Fibroblast of skin of right biceps (primary cell): Measurements from ENCODE around the gene ZNF500.
"Not testable (repeated sequence)": the region's sequence is repeated elsewhere in the genome, so short reads cannot be mapped to it uniquely, and the experiment has no call there.

Experiments
- DNase-seq: peaks from one replicate; pipeline ENCODE4 v3.0.0-alpha.2; 2013

The ZNF500 gene

DNA sequence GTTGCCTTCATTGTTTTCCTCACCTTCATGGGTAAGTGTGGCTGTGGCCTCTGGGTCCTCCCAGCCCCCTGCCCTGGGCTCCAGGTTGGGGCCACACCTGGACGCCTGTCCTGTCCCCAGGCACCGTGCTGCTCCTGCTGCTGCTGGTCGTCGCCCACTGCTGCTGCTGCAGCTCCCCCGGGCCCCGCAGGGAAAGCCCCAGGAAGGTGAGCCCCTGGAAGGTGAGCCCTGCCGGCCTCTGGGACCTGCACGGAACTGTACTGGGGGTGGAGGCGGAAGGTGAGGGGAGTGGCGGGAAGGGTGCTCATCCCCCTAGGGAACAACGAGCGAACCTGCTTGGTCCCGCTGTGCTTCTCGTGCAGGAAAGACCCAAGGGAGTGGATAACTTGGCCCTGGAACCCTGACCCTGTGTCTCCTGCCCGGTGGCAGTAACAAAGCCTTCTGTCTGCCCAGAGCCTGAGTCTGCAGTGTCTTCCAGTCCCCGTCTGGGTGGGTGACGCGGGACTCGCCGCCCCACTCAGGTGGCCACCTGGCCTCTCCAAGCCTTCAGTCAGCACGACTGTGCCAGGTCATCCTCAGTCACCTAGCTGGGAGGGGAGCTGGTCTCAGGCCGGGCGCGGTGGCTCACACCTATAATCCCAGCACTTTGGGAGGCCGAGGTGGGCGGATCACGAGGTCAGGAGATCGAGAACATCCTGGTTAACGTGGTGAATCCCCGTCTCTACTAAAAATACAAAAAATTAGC lies 29.0 kb upstream of the ZNF500 start:
- DNase-seq: no peak

GRCh38 chr16:4795181-4795827 lies 28.3 kb upstream of the ZNF500 start, which contains the start of gene SMIM22:
TSS of gene SMIM22 (plus strand) at chr16:4795369. CDS start at chr16:4795735, 366 bp downstream.
- no peak for DNase-seq

GRCh38 chr16:4792951-4793513 lies 26.1 kb upstream of the ZNF500 start:
- DNase-seq: no peak

DNA sequence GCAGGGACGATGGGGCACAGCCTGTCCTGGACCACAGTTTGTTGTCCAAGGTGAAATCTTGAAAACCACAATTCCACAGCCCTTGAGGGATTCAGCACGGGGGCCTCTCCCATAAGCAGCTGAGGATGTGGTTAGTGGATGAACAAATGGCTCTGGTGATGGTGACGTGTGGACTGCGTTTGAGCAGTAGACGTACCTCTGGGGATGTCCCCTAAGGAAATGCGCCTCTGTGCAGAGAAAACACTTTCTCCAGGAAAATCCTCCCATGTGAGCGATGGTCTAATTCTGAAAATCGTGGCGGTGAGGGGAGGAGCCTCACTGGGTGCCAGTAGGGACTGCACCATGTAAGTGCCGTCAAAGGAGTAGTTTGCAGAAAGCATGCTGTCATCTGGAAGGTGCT lies 23.9 kb upstream of the ZNF500 start:
- DNase-seq: no peak

GRCh38 chr16:4790261-4790660 lies 23.3 kb upstream of the ZNF500 start:
- DNase-seq: no peak

DNA sequence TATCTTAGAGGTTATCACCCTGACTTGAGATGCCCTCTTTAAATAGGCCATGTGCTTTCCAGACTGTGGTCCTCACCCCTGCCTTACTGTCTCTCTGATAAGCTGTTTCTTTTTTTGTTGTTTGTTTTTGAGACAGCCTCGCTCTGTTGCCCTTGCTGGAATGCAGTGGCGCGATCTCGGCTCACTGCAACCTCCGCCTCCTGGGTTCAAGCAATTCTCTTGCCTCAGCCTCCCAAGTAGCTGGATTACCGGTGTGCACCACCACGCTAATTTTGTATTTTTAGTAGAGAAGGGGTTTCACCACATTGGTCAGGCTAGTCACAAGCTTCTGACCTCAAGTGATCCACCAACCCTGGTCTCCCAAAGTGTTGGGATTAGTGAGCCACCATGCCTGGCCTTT lies 21.9 kb upstream of the ZNF500 start:
- DNase-seq: no peak

DNA sequence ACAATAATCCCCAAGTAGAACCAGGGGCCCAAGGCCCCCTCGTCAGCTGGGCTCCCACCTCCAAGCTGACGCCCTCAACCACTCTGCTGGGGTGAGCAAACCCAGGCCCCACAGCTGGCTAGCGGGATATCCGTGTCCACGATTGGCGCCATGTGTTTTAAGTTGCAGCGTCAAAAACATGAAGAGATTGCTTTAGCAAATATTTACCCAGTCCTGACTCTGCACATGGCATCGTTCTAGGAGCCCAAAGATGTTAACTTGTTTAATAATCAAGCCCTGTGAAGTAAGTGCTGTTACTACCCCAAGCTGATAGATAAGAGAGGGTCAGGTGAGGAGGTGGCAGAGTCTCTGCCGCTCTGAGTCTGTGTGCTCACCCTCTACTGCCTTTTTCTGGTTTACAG lies 21.5 kb upstream of the ZNF500 start:
- DNase-seq: no peak

DNA sequence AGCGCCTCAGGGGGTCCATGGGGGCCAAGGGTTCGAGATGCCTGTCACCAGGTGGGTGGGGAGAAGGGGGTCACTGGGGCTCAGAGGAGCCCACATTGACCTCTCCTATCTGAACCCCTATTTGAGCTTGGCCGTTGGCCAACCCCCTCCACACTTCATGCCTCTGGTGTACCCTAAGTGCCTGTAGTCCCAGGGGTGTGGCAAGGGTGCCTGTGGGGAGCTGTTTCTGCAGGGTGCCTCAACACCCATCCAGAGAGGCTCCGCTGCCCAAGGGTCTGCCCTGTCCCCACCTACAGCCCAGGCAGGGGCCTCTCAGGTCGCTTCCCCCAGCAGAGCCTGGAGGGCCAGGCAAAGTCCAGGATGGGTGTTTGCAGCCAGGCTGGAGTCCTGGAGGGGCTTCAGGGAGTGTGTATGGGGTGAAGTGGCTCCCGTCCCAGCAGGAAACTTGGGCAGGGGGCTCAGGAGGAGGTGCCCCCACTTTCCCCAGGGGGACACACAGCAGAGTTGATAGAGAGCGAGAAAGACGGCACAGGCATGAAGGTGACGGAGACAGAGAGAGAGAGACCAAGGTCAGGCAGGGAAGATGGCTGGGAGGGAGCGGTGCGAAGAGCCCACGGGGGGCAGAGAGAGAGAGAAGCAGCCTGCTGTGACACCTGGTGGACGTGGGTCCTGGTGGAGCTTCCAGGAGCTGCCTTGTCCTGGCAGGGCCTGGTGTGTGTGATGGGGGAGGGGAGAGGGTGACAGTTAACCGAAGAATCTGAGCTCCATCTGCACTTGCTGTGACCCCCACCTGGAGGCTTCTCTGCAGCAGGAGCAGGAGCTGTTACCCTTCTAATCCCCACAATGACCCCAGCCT lies 20.9 kb upstream of the ZNF500 start, which contains the start of gene SEPTIN12:
TSS of gene SEPTIN12 (minus strand) at position 719 of the 856 bp plus-strand sequence. CDS start at position 19, 700 bp downstream.
- DNase-seq: no peak

GRCh38 chr16:4787068-4787467 lies 20.1 kb upstream of the ZNF500 start:
- DNase-seq: no peak

GRCh38 chr16:4785758-4786433 lies 18.9 kb upstream of the ZNF500 start:
- no peak for DNase-seq

DNA sequence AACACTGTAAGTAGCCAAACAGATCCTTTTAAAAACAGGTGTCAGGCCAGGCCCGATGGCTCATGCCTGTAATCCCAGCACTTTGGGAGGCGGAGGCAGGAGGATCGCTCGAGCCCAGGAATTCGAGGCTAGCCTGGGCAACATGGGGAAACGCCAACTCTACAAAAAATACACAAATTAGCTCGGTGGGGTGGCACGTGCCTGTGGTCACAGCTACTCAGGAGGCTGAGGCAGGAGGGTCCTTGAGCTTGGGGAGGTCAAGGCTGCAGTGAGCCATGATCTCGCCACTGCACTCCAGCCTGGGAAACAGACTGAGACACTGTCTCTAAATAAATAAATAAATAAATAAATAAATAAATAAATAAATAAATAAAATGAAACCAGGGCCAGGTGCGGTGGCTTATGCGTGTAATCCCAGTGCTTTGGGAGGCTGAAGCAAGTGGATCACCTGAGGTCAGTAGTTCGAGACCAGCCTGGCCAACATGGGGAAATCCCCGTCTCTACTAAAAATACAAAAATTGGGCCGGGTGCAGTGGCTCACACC lies 17.6 kb upstream of the ZNF500 start:
- not testable (repeated sequence) for DNase-seq

GRCh38 chr16:4783951-4784336 lies 17.0 kb upstream of the ZNF500 start:
- DNase-seq: no peak

- DNase-seq: no peak
Measured at GRCh38 chr16:4783251-4783950, 16.4 kb upstream of the ZNF500 start.

DNA sequence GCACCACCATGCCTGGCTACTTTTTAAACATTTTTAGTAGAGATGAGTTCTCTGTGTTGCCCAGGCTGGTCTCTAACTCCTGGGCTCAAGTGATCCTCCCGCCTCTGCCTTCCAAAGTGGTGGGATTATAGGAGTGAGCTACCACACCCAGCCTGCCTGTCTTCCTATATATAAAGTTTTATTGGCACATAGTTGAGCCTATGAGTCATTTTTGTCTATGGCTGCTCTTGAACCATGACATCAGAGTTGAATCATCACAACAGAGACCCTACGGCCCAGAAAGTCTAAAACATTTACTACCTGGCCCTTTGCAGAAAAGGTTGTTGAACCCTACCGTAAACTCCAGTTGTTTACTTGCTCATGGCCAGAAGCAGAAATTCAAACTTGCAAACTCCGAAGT lies 13.3 kb upstream of the ZNF500 start:
- no peak for DNase-seq

DNA sequence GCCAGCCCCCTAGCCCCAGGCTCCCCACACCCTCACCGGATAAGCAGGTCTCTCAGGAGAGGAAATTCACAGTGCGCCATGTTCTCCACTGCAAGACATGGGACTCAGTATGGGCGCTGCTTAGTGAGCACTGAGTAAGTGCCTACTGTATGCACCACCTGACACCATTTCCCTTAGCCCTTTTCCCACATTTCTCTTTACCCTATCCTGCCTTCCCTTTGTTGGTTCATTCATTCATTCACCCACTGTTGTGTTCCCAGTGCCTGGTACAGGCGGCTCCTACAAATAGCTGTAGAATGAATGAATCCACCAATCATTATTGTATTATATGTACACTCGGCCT lies 11.1 kb upstream of the ZNF500 start:
- DNase-seq: no peak

DNA sequence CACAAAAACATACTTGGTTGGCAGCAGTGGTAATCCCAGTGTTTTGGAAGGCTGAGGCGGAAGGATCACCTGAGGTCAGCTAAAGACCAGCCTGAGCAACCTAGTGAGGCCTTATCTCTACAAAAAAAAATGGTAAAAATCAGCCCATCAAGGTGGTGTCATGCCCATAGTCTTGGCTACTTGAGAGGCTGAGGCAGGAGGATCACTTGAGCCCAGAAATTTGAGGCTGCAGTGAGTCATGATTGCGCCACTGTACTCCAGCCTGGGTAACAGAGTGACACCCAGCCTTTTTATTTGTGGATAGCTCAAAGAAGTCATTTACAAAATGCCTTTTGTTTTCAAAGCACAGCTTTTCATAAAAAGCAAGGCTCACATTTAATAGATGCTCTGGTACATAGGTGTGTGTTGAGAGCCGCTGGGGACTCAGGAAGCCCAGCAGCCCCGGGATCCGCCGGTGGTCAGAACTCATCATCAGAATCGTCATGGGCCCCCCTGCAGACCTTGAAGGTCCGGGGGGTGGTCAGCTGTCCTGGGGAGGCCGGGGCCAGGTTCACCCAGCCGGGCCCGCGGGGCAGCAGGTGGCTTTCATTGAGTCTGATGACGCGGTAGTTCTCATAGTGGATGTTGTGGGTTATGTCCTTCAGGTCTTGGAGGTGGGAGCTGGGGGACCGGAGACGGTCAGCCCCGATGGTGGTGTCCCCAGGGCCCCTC lies 10.5 kb upstream of the ZNF500 start:
- DNase-seq: no peak

DNA sequence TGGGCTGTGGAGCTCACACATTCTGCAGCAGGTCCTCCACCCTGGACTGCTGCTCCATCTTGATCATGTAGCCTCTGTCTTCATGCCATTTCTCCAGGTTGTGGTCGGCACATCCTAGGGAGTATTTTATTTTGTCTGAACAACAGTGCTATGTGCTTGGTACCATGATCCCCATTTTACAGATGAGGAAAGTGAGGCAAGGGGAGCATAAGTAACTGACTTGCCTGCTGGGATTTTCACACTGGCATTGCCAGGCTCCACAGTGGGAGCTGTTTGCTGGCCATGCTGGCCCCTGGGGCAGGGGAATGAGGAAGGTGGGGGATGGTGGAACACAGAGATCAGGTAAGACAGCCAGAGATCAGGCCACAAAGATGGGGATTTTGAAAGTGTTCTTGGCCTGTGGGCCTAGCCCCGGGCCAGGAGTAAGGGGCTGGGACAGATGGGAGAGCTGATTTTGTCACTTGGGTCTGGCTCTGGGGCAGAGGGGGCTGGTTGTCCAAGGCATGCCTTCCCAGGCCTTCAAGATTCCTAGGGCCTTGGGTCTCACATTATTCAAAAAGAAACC lies 9.3 kb upstream of the ZNF500 start:
- no peak for DNase-seq

DNA sequence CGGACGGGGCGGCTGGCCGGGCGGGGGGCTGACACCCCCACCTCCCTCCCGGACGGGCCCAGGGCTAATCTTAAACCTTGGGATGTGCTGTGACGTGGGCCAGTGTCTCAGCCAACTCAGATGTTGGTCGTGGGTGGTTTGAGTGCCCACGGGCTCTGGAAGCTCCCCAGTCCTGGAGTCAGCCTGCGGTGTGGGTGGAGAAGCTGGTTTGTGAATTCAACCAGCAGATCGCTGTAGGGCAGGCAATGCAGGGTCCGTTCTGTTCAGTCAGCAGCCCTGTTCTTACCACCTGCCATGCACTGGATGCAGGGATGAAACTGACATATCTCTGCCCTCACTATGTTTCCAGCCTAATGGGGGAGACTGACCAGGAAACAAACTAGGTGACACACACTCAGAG lies 8.0 kb upstream of the ZNF500 start:
- DNase-seq: no peak

GRCh38 chr16:4772351-4772750 lies 5.4 kb upstream of the ZNF500 start:
- no peak for DNase-seq

DNA sequence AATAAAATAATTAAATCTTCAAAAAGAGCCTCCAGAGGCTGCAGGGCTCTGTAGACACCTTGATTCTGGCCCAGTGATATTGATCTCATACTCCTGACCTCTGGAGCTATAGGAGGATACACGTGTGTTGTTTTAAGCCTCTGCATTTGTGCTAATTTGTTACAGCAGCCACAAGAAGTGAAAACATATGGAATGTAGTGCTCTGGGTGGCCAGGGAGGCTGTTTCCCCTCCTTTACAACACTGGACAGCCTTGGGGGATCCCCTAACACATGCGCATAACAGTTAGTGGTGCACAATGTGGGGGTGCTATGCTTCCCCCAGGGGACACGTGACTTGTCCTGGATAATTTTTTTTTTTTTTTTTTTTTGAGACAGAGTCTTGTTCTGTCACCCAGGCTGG lies 4.7 kb upstream of the ZNF500 start:
- DNase-seq: no peak

- DNase-seq: no peak
Measured at GRCh38 chr16:4769306-4769638, 2.3 kb upstream of the ZNF500 start.
